MV-4-11 (cell line): ENCODE data around the gene C1QTNF7.

Experiments used
- DNase-seq: peaks from one replicate; lab custom pipeline; 2025; lab: John Stamatoyannopoulos, UW

The C1QTNF7 gene

DNA sequence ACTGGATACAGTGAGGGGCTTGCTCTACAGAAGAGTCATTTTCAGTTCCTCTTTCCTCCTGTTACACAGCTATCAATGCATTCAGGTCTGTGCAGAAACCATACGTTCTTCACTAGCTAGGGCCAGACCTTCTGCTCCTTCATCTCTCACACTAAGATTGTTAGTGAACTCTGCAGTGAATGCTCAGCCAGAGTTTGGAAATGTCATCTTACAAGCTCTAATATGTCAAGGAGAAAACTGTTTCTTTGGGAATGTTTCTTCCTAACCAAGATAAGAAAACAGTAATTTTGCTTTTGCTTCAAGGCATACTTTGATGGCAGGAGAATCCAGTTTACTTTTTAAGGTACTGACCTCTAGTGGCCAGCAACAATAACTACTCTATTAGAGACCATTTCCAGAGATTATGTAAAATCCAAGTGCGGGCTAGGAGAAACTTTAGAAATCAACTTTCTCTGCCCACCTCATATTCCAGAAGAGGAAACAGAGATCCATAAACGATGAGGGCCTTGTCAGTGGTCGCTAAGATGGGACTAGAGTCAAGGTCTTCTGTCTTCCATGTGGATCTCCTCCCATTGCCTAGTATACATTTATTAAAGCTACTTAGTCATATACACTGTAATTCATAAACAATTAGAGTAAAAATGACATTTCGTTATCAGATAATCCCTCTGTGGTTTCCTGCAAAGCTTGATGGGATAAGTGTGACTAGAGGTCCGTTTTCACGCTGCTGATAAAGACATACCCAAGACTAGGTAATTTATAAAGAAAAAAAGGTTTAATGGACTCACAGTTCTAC, 29.8 kb downstream of the C1QTNF7 start:
- DNase-seq, result peak; percentile 69

DNA sequence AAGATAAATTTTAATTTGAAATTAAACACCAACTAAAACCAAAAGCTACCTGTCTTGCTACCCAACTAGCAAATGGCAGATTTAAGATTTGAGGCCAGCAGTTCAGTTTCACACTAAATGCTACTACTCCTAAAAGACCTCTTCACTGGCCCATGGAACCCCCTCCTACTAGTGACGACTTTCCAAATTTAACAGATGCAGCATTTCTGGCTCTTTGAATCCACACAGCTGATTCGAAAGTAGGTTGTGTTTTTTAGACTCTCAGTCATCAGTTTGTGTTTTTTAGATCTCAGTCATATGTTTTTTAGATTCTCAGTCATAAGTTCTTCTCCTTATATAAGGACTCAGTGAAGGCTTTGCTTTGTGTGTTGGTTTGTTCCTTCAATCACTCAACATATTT, 30.8 kb downstream of the C1QTNF7 start:
- no peak for DNase-seq

DNA sequence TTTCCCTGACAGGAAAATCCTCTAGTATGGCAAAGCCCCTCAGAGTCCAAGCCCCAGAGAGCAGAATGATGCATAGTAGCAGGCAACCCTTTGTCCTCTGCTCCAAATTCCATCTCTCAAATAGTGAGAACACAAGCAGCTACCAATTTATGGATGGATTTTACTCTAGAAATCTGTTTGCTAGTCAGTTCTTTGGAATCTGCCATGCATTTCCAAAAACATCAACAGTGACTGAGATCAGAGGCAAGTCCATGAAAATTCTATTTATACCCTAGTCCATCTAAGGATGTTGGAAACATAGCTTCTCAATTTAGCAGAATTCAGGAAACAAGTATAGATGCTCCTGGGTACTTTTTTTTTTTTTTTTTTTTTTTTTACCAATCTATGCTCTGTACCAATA, 31.9 kb downstream of the C1QTNF7 start:
- no peak for DNase-seq

DNA sequence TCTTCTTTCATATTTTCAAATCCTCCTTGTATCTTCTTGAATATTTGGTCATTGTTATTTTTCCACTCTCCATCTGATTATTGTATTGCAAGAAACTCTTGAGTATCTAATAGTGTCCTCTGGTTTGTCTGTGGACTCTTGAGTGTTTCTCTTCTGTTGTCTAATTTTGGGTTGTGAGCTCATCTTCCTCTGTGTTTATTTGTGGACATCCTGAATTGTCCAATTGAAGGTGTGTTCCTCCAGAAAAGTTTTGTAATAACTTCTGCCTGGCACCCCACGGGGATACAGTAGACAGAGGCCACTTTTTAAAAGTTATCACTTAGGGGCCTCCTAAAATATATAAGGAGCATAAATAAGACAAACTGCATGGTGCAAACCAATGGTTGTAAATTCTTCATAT, 38.8 kb downstream of the C1QTNF7 start:
- DNase-seq, result no peak

DNA sequence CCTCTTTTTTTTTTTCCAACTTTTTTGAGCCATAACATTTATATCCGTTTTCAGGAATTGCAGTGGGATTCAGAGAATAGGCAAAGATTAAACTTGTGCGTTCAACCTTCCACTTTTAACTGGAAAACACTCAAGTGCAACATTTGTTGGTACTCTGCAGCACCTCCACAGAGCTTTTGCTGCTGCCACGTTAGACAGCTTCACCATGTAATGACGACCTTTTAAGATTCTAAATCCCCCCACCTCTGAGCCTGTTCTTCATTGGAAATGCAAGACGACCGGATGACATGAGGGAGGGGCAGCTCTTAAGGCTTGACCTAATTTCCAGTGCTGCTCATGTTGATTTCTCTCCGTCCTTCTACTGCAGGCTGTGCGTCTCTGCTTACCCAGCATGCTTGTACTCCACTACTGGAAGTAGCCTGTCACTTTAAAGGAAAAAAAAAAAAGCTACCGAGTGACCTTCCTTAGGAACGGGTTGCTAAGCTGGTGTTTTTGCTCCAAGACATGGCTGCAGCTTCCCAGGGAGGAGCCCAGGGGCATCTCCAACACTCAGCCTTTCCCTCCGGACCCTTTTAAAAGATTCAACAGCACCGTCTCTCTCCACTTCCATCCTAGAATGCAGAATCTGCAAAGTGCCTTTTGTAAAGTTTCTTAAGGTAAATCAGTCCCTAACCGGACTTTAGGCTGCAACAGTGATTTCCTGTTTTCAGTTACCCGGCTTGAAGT, 41.7 kb downstream of the C1QTNF7 start, which contains the start of gene CC2D2A:
Gene CC2D2A, plus strand, starts transcription at position 481 of the 726 bp plus-strand sequence. CDS start 6,051 bp downstream, outside the sequence.
- DNase-seq, result no peak

DNA sequence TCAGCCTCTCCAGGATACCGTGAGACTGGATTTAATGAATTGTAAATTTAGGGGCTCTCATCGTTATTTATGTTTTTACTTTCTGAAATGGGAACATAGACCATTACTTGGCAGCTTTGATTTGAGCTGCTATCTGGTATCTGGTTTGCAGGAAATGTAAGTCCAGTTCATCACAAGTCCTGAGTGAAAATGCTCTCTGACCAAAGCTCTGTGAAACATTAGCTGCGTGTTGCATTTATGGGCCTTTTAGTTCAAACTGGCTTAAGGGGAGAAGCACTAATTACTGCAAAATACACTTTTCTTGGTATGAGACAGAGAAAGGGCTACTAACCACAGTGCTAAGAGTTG, 42.3 kb downstream of the C1QTNF7 start:
- DNase-seq, result no peak

DNA sequence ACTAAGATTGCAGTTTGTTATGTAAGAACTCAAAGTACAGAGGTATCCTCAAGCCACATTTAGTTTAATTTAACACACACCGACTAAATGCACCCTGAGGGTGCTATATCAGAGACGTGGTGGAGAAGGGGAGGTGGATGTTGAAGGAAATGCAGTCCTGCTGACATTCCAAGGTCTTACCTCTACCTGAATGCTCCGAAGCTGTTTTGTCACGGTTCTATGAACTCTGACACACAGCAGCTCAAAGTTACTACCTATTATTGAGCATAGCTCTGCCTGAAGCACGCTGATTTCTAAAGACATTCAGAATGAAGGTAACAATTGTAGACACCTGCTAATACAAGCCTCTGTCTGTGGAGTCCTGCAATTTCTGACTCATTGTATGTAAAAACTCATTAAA, 48.6 kb downstream of the C1QTNF7 start:
- no peak for DNase-seq

DNA sequence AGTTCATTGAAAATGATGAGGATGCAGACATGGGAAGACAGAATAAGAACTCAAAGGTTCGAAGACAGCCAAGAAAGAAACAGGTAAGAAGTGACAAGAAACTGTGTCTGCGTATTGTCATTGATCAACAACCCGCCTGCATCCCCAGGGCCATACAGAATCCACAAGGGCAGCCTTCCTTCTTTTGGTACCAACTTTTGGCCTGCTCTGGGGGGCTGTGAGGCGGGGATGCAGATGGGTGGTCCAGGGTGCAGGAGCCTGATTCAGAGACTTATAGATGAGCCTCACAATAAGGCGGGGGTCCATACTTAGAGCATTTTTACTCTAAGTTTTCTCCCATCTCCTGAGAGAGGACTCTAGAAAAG, 50.9 kb downstream of the C1QTNF7 start:
- DNase-seq, result no peak

DNA sequence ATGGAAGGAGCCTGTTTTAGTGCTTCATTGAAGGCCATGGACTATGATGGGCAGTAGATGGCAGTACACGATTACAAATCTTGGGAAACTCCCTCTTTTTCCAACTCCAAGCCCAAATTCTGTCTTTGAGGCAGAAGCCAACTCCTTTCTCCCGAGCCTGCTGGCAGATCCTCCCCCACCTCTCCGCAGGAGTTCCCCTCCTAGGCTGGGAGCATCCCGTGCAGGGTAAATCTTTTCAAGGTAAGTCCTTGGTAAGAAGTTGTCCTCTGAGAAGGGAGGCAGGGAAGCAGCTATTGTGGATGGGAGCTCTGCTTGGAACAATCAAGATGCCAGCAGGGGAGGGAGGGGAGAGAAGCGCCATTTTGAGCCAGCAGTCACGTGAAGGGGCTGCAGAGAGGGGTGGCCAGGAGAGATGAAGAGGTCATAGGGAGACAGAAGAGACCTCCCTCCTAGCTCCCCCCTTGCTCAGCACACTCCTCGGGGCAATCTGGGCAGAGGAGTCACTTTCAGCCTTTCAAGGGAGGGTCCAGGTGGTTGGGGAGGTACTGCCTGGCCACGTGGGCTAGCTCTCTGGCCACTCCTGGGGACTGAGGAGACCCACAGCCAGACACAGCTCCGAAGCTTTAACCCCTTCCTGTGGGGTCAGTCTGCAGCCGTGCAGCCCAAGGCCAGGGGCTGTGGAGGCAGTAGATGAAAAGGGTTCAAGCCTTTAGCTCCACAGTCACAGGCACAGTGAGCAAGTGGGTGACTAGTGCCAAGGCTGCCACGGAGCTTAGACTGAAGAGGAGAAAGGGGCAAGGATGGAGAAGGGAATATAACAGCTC, 51.5 kb downstream of the C1QTNF7 start:
- peak; percentile 22 for DNase-seq

DNA sequence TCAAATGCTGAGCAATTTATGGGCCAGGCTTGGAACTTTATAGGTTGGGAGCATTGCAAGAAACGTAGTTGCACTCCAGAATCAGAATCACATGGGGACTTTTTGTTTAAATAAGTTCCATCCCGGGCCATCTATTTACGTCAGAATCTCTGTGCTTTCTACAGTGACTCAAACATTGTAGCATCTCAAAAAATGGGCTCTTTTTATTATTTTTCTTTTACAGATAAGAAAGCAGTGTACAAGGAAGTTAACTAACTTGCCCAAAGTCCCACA, 52.0 kb downstream of the C1QTNF7 start:
- no peak for DNase-seq

DNA sequence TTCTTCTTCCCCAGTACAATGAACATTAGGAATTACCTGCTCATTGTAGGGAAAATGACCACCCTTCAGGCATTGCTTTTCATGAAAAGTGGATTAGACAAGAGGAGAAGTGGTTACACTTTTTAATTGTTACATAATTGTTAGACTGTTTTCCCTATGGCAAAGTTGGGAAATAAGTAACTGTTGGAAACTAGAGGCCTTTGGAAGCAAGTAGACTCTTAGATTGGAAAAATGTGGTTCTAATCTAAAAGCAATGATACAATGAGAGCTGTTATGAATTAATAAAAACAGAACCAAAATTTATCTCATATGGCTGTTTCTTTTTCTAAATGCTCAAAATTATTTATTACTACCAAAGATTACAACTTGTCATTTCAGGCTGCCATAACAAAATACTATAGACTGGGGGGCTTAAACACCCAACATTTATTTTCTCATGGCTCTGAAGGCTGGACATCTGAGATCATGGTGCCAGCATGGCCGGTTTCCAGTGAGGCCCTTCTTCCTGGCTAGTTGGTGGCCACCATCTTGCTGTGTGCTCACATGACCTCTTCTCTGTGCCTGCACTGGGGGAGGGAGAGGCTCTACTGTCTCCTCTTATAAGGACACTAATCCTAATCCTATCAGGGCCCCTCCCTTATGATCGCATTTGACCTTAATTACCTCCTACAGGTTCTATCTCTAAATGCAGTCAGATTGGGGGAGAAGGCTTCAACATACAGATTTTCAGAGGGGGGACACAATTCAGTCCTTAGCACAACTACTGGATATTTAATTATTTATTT, 54.3 kb downstream of the C1QTNF7 start:
- no peak for DNase-seq

DNA sequence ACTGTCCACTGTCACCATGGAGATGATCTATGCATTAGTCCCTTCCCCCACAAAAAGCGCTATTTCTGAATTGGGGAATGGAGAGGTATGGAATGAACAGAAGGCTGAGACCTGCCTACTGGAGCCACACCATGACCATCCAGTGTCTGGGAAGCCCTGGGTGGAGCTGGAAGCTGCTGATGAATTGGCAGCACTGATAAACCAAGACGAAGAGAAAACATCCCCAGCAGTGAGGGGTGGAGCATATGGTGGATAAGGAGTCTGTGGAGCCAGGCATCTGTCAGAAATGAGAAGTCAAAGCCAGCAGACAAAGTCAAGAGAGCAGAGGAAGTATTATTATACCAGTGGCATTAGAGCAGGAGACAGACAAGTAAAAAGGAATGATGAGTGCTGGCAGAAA, 55.0 kb downstream of the C1QTNF7 start:
- DNase-seq, result no peak

DNA sequence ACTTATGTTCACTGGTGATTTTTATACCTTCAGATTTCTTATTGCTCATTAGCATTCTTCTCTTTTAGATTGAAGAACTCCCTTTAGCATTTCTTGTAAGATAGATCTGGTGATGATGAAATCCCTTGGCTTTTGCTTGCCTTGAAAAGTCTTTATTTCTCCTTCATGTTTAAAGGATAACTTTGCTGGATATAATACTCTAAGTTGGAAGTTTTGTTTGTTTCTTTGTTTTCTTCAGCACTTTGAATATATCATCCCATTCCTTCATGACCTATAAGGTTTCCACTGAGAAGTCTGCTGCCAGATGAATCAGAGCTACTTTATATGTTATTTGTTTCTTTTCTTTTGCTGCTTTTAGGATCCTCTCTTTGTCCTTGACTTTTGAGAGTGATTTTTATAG, 60.3 kb downstream of the C1QTNF7 start:
- no peak for DNase-seq

DNA sequence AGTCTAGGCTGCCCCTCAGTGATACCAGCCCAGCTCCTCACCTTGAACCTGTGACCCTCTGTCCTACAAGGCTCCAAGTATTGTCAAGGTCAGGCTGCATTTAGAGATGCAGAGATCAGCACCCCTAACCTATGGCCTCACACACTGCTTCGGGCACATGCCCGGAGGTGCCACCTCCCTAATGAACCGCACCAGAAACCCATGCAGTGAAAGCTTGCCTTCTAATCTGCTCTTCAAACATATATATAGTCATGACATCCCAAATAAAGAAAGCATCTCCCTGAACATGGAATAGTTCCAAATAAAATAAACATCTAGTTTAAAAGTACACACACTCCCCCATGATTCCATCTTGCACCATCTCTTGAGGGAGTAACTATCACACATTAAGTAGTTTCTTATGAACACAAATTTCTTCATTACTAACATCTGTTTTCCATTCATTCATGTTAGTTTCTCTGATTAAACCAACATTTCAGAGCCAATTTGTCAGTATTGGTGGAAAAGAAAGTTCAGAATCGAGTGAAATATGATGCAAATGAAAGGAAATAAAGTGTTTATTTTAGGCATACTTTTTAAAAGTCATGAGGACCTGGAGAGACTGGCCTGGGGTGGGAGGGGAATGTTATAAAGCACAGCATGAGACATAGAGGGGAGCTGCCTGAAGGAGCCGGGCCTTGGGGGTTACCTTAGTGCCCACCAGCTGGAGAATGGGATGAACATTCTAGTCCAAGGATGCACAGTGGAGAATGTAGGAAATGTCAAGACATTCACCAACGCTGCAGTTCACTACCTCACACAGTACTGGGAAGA, 61.0 kb downstream of the C1QTNF7 start:
- DNase-seq, result no peak

DNA sequence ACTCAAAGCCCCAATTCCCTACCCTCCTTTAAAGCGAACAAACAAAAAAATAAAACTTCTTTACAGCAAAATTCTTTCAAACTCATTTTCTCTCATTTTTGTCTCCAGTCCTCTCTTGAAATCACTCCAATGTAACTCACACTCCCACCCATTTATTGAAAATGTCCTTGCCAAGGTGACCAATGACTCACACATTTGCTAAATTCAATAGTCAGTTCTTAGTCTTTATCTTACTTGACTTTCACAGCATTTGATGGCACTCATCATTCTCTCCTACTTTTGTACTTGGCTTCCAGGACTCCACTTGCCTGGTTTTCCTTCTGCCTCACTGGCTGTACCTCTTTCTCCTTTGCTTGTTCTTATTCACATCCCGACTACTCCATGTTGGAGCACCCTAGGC, 61.7 kb downstream of the C1QTNF7 start:
- DNase-seq, result no peak

DNA sequence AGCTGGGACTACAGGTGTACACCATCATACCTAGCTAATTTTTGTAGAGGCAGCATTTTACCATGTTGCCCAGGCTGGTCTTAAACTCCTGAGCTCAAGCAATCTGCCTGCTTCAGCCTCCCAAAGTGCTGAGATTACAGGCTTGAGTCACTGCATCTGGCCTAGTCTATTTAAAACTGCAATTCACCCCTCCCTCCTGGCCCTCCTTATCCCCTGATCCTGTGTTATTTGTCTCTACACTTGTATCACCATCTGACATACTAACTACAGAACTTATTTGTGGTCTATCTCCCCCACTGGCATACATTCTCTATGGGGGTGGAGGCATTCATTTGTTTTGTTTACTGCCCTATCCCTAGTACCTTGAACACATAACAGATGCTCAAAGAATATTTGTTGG, 65.6 kb downstream of the C1QTNF7 start:
- no peak for DNase-seq

DNA sequence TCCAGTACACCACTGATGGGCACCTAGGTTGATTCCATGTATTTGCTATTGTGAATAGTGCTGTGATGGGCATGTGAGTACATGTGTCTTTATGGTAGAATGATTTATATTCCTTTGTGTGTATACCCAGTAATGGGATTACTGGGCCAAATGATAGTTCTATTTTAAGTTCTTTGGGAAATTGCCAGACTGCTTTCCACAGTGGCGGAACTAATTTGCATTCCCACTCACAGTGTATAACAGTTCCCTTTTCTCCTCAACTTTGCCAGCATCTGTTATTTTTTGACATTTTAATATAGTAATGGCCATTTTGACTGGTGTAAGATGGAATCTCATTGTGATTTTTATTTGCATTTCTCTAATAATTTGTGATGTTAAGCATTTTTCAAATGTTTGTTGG, 67.8 kb downstream of the C1QTNF7 start:
- DNase-seq, result peak; percentile 27
